ENCODE measurements around the gene UROC1.

The UROC1 gene

DNA sequence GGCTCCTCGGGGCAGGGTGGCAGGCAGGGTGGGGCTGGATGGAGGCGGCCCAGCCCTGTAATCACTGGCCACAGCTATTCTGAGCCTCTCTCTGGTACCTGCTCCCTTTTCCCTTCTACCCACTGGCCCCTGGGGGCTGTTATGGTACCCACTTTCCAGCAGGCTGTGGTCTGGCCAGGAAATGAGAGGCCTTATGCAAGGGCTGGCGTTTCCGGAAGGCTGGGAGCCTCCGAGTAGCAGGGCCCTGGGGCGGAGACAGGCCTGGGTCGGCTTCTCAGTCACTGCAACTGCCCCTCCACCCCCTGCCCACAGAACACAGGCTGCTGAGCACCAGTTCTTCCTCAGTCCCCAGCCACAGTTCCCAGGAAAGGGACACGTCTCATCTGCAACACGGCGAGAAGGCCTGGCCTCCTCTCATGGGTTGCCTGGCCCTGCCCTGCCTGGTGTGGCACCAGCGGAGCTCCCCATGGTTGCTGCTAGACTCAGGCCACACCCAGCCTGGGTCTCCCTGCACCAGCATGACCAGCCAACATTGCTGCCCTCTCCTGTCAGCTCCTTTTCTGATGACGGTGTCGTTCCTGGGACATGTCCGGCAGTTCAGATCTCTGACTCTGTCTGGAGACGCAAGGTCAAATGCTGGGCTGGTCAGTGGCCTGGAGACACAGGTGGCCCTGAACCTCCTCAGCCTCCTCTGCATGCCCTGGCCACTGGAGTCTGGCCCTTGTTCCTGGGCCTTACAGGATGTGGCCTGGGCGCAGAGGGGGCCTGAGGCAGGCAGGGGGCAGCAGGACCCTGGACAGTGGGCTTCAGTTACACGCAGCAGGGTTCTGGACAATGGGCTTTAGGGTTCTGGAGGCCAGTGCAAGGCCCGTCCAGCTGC is 12.8 kb upstream of the UROC1 start:
- no peak for DNase-seq

DNA sequence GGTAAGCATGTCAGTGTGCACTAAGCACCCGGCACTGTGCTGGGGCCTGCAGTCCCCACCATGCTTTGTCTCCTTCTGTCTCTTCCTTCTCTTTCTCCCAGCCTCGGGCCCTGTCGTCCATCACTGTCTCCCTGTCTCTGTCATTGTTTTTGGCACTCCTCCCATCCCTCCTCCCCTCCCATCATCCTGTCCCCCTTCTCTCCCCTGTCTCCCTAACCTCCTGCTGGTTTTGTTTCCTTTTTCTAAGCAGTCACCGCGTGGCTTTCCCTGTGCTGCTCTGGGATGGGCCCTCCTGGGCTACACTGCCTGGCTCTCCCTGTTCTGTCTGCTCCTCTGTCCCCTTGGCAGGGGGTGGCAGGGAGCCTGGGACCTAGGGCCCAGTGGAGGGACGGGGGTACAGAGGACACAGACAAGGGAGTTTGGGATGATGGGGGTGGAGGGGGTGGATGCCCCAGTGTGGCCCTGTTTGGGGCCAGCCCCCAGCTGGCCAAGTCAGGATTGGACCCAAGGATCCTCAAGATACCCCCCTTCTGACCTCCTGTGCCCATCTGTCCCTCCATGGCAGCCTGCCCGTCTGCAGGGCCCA is 12.1 kb upstream of the UROC1 start:
- no peak for DNase-seq

DNA sequence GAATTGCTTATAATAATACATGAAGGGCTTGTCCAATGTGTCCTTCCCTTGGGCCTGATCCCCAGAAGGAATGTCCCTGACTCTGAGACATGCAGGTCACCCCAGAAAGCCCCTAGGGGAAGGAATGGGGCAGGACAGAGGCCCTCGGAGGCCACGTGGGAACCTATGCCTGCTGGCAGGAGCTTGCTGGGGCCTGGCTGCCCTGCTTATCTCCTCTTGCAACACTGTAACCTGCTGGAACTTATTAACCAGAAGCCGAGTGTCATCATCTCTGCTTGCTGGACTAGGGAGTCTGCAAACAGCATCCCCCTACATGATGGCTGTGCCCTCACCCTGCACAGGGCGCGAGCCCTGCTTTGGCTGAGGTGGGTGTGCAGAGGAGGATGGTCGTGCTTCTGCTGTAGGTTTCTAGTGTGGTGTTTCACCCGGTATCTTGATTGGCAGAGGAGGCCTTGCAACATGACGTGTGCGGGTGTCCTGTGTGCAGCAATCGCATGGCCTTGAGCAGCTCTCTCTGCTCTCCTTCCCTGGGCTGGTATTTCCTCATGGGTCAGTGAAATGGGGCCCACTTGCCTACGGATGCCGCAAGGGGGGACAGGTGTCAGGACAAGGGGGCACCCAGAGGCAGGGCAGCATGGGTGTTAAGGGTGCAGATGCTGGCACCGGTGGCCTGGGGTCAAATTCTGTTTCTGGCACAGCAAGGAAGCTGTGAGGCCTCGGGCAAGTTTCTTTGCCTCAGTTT is 11.4 kb upstream of the UROC1 start:
- no peak for DNase-seq

DNA sequence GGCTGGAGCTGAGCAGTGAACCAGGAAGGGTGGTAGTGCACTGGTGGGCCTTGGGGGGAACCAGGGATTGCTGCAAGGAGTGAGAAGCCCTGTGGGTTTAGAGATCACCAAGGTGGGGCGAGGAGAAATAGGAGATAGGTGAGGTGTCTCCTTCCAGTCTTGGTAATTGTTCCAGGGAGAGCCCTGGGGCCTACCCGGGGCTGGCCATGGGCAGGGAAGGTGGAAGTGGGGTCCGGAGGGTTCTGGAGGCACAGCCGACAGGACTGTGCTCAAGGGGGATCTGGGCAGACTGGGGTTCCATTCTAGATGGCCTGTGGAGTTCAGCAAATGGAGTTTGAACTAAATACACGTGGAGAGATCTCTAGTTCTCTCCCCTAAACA is 10.8 kb upstream of the UROC1 start:
- DNase-seq = no peak

DNA sequence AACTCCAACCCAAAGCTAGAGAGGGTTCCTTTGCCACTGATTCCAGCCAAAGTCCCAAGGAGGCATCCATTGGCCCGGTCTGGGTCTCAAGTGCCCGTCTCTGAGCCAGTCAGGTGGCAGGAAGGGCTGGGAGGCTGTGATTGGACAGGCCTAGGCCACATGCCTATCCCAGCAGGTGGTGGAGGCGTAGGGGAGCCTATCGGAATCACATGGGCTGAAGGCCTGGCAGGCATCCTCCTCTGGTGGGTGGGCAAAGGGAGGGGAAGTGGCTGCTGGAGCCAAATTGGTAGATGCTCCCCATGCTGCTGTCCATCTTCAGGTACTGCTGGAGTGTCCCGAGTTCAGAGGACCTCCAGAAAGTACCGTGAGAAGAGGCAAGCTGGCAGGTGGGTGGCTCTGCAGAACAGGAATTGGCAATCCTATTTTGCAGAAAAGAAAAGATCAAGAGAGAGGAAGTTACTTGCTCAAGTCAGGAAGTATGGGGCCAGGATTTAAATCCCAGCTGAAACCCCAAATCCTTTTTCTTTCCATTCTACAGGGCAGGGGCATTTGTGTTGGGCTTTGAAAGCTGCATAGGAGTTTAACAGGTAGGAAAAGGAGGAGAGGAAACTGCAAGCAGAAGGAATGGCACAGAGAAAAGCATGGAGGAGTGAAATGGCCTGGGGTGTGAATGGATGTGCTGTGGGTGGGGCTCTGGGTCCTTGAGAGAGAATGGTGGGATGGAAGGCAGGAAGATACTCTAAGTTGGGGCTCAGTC is 10.1 kb upstream of the UROC1 start:
- no peak for DNase-seq

DNA sequence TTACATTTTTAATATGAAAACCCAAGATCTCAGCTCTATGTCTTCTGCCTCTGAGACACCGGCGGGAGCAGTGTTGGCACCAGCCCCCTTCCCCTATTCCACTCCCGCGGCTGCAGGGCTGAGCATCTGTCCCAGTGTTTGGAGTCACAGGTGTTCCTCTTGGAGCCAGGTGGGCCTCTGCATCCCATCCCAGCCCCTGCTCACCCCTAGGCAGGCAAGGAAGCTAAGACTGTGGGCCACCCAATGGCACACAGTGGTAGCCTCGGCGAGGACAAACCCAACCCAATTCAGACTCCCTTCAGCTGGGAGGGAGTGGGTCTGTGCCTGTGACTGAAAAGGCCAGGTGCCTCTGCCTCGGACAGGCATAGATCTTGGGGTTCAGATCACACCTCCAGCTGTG is 9.4 kb upstream of the UROC1 start:
- DNase-seq = no peak

DNA sequence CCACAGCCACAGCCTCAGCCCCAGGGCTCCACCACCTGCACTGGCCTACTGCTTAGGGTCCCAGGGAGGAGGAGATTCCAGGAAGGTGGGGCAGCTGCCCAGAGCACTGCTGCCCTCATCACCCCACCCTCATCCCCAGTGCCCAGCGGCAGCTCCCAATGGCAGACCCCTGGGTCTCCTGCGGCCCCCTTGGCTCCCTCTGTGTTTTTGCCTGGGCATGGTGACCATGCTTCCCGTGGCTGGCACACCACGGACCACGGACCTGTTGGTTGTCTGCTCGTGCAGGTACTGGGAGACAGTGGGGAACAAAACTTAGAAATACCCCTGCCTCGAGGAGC is 9.1 kb upstream of the UROC1 start:
- no peak for DNase-seq

DNA sequence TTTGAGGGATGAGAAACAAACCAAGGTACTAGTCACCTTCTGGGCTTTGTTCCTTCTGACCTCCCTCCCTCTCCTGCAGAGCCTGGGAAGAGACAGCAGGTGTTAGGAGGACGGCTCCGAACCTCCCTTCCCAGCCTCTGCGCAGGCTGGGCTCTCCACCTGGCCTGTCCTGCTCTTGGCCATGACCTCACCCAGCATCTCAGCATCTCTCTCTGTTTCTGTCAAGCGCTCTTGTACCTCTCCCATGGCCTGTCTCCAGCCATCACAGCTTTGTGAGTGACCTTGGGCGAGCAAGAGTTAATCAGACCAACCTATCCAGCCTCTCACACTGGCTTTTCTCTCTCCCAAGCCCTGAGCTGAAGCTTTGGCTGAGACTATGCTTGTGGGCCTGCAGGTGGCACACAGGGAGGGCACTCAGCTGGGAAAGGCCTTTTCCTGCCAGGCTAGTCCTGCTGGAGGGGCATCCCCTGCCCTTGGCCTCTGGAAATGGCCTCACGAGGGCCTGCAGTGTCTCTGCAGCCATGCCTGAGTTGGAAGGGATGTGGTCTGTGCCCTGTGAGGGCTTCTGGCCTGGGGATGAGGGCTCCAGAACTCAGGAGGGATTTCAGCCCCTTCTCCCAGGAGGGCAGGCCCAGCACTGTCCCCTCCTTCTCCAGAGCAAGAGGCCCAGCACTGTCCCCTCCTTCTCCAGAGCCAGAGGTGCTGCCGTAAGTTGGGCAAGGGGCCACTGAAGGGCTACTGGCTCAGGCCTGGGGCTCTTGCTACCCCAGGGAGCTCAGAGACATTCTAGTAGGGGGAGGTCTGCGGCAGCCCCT is 8.5 kb upstream of the UROC1 start:
- no peak for DNase-seq

DNA sequence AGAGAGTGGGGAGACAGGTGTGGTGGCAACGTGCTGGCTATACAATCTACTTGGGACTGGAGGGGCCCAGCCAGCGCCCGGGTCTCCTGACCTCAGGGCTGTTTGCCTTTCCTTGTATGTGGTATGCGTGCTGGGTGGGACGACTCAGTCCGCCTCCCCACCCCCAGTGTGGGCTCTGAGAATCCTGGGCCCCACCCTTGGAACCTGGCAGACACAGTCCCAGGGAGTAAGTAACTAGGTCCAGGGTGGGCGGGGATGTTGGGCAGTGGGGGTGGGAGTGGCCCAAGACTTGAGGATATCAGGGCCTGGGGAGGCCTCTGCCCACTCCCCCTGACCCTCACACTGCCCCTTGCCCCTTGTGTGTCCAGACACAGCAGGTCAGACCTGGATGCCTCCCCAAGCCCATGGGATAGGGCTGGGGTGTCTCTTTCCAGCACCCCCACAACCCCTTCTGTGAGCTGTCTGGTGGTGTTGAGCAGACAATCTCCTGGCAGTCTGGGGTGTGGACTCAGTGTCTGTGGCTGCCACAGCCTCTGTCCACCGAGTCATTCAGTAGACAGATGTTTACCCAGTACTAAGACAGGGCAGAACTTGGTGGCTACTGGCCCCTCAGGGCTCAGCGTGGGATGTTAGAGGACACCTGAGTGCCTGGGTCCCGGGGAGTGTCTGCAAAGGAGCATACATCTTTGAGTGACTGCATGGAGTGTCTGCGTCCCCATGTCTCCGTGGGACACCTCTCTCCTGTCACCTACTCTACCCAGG is 7.7 kb upstream of the UROC1 start:
- no peak for DNase-seq

DNA sequence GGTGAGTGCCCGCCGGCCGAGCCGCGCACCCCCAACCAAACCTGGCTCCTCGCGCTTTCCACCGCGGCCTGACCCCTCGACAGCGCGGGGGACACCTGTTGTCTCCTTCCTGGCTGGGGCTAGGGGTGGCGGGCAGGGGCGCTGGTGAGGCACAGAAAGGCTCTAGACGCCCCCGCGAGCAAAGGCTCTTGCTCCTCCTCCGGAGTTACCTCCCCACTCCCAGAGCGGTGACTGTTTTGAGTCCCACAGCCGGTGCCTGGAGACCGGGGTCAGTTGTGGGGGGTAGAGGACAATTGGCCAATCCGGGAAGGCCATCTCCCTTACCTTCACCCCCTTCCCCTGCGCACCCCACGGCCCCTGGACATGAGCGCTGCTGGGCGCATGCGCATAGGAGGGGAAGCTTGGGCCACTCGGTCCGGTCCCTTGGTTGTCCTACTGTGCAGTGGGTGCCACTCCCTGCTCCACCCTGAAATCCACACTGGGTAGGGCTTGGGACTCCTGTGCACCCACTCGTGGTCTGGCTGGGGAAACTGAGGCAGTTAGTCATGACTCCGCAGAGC is 6.9 kb upstream of the UROC1 start:
- no peak for DNase-seq

DNA sequence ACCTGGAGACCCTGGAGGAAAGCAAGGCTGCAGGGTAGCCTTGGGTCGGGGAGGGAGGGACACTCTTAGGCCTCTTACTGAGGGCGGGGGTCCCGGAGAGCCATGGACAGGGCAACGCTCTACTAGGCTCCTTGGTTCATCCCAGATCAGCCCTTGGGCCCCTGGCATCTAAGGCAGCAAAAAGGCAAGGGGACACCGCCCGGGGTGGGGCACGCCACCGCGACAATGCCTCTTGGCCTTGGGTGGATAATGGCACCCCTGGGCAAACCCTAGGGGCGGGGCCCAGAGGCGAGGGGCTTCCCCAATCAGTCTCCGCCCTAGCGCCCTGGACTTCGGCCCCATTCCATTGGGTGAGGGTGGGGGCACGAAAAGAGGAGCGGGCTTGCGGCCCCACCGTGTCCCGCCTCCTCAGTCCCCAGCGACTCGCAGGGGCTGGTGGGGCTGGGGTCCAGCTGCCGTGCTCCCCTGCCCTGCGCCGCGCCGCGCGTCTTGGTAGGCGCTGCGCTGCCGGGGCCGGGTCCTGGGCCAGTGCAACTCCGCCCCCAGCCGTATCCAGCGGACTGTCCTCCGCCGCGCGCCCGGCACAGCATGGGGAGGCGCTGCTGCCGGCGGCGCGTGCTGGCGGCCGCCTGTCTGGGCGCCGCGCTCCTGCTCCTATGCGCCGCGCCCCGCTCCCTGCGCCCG is 6.3 kb upstream of the UROC1 start, which contains the start of gene CHST13:
Gene CHST13 (plus strand): TSS at position 411 of the 684 bp plus-strand sequence. CDS start 178 bp downstream, at position 589.
- no peak for DNase-seq

DNA sequence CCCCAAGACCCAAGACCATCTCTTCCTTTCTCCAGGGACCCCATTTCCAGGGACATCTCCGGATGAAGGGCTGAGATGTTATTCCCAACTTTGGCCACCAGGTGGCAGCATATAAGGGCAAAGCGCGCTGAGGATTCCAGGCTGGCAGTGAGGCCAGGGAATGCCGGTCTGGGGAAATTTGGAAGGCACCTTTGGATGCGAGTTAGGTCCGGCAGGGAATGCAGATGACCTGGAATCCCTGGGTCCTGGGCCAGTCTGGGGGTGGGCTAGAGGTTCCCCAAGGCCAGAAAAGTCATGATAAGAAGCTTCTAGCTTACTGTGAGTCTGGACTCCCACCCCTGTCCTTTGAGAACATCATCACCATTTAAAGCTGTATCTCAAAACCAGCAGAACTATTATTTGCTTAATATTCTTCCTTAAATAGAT is 4.8 kb upstream of the UROC1 start:
- DNase-seq = no peak

DNA sequence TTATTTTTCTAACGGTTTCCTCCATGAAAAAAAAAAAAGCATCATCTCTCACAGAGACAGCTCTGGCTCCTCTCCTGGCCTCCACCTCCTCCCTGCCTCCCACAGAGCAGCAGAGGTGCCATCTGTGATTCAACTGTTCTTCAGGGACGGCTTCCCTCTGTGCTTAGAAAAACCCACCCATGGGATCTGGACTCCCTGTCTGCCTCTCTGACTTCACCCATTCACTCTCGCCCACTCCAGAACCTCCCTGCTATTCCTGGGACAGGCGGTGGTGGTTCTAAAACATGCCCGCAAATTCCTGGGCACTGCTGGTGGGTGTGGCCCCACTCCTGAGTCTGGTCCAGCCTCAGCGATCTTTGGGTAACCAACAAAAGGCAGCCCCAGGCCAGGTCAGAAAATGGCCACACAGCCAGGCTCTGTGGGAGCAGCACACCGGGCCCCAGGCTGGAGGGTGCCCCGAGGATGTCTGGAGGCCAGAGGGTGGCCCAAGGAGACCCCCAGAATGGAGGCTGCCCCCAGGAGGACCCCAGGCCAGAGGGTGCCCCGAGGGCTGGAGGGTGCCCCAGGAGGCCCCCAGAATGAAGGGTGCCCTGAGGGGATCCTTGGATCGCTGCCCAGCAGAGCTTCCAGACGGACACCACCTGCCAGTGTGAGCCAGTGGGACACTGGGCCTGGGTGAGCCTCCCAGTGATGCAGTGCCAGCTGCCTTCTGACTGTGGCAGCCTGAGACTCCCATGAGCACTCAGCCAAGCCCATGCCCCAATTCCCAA is 3.7 kb upstream of the UROC1 start:
- no peak for DNase-seq

DNA sequence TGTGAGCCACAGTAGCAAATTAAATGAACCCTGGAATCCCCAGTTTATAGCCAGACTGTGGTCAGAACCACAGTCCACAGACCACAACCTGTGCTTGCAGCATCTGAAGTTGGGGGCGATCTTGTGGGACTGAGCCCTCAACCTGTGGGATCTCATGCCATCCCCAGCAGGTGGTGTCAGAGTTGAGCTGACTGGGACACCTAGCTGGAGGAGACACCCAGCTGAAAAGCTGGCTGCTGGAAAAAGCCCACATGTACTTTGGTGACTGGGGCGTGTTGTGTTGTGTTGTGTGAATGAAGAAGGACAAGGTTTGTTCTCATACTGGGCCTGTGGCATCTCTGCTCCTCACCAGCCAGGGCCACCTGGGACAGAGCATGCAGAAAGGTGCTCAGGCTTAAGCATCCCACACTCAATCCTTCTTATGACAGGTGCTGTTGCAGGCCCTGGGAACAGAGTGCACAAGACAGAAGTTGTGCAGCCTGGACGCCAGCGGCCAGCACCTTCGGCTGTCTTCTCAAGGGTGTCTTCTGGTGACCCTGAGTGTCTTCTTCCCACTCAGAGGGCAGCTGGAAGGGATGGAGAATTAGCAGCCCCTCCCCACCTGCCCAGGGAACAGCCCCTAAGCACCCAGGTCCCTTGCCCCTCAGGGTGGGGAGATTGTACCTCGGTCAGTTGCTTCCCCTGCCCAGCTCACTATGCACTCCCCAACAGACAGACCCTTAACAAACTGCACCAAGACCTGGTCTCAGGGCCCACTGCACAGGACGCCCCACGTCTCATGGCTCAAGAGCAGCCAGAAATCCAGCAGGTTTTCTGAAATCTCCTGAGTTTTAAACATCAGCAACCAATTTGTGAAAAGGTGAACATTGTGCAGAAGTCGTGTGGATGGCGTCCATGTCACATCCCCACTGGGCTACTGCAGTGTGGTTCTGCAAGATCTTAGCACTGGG is 2.2 kb upstream of the UROC1 start:
- DNase-seq = no peak

DNA sequence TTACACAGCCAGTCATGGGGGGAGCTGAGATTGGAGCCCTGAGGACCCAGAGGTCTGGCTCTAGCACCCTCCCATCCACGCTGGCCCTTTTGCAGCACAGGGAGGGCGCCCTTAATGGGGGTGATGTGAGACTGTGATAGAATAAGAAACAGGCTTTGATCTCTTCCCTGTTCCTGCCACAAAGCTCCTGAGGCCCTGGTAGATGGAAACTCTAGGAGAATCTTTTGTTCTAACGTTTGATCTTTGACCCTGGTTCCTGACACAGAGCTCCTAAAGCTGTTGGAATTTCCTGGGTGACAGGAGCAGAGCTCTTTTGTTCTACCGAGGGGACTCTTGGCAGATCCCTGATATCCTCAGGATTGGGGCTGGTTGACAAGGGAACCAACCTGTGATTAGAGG is 1.2 kb upstream of the UROC1 start:
- no peak for DNase-seq

DNA sequence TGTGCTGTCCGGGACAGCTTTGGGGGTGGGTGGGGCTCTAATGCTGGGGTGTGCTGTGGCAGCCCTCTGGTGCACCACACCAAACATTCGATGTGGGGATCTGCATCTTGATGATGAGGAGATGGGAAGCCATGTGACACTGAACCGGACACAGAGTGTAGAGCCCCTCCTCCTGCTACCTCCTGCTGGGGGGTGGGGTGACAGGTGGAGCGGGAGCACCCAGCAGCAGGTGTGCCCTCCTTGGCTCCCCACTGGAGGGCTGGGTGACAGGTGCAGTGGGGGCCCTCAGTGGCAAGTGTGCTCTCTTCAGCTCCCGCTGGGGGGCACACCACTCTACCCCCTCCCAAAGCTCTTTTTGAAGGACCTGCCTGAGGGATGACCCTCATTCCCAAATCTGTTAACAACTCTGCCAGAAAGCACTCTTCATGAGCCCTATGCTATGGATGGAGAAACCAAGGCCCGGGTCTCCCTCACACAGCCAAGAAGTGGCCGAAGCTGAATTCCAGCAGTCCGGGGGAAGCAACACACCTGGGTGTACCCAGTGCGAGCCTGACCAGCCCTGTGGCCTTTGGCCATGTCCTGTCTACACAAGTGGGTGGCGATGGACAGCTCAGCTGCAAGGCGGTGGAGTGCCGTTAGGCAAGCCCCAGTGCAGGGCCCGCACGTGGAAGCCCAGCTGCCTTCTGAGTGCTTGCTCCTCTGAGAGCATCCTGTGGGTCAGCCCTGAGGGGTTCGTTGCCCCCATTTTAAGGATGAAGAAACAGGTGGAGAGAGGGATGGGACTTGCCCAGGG is 609 bp upstream of the UROC1 start:
- DNase-seq = no peak

DNA sequence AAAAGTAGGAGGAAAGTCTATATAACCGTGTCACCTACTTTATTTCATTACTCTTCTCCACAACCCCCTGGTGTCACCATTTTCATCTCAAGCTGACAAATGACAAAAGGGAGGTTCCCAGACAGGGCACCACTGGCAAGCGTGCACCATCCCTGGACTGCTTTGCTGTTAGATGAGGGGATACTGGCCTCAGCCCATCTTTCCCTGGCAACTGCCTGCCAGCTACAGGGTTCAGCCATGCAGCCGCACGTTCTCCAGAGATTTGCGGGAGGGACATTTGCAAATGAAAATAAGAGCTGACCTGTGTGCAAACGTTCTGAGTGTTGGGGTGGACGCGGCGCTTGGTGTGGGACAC is 660 bp downstream of the UROC1 start:
- no peak for DNase-seq
